ENCODE data around the gene ANO6. TPM values are rescaled to one million over a fixed set of nuclear protein-coding genes. Genes with fewer than 3 reads are reported as not detected.

The ANO6 gene
- total RNA-seq, 3 donors from 2014 or later = 71.8 to 141 (median 76.5) TPM

DNA sequence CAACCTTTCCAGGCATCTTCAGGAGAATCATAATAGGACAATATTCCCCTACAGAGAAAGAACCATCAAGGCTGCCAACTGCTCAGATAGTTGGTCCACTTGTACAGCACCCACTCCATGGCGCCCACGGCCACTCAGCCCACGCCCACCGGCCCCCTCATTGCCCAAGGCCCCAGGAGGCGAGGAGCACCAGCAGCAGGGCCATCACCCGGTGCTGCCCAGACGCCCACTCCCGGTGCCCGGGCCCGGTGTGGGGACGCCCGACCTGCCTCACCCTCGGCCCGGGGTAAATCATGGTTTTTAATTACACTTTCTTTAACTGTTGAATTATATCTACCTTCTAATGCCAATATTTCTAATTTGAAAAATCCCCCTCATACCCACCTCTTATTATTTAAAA is 41.3 kb upstream of the ANO6 start:
- no peaks in the 10 kb centered on the region for H3K27me3 ChIP-seq
- TF ChIP-seq CTCF (IDR thresholded peaks at IDR 0.05) = no peak
- TF ChIP-seq POLR2A (IDR thresholded peaks at IDR 0.05) = no peak
- no peak for TF ChIP-seq POLR2AphosphoS5 (IDR thresholded peaks at IDR 0.05)
- peaks cover 14 to 35% of the 10 kb centered on the region in 2 donors for H3K9me3 ChIP-seq
- no peak for DNase-seq (ENCODE audit: low spot score in 2 of 2)
- H3K4me1 ChIP-seq = no peaks in the 10 kb centered on the region
- intact Hi-C loops (cut with DNase I; ENCODE audit: low total_unique reads) = no loop called here
- no peaks in the 10 kb centered on the region for H3K36me3 ChIP-seq
- H3K4me3 ChIP-seq = no peak overlapping the region
- H3K27ac ChIP-seq = no peak overlapping the region

DNA sequence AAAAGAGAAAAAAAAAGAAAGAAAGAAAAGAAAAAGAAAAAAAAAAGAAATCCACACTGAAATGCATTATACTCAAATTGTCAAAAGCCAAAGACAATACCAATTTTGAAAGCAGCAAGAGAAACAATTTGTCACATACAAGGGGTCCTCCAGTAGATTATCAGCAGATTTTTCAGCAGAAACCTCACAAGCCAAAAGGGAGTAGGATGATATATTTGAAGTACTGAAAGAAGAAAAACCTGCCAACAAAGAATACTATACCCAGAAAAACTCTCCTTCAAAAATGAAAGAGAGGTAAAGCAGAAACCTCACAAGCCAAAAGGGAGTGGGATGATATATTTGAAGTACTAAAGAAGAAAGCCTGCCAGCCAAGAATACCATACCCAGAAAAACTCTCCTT is 37.1 kb upstream of the ANO6 start:
- no peaks in the 10 kb centered on the region for H3K27me3 ChIP-seq
- H3K9me3 ChIP-seq = peaks cover 14 to 39% of the 10 kb centered on the region in 2 donors
- intact Hi-C loops (cut with DNase I; ENCODE audit: low total_unique reads) = no loop called here

DNA sequence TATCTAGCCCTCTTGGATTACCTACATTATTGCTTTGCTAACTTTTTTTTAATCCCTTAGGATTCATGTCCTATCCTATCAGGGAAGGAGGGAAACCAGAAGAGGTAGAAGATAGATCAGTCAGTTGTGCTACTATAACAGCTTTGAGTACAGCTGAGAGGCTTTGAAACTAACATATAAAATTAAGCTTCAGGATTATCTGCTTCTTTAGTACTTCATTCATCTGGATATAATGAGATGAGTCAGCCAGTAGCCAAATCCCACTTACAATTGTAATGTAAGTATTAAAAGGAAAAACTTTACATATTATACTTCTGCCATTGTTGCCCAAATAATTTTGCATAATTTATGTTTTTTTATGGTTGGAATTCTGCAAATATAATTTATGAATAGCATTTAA is 33.4 kb upstream of the ANO6 start:
- DNase-seq (ENCODE audit: low spot score in 2 of 2) = no peak
- intact Hi-C loops (cut with DNase I; ENCODE audit: low total_unique reads) = loop anchor here (10.0 kb wide), 1 partner anchor 202 kb away; no protein-coding TSS in a partner anchor
- Histone ChIP-seq H3K4me3 (no peak overlapping the region), H3K27me3 (no peaks in the 10 kb centered on the region), H3K27ac (no peak overlapping the region), H3K4me1 (no peaks in the 10 kb centered on the region), H3K9me3 (peaks cover 12 to 23% of the 10 kb centered on the region in 2 donors), H3K36me3 (no peaks in the 10 kb centered on the region)
- TF ChIP-seq POLR2AphosphoS5 (IDR thresholded peaks at IDR 0.05) (no peak), CTCF (IDR thresholded peaks at IDR 0.05) (no peak), POLR2A (IDR thresholded peaks at IDR 0.05) (no peak)

More for the DNA sequence above, 37.1 kb upstream of the ANO6 start:
- Histone ChIP-seq H3K4me1 (no peaks in the 10 kb centered on the region), H3K27ac (no peak overlapping the region), H3K36me3 (no peaks in the 10 kb centered on the region), H3K4me3 (no peak overlapping the region)
- TF ChIP-seq POLR2AphosphoS5 (IDR thresholded peaks at IDR 0.05) = no peak
- no peak for TF ChIP-seq POLR2A (IDR thresholded peaks at IDR 0.05)
- no peak for TF ChIP-seq CTCF (IDR thresholded peaks at IDR 0.05)
- no peak for DNase-seq (ENCODE audit: low spot score in 2 of 2)

- Histone ChIP-seq H3K4me3 (no peak overlapping the region), H3K27me3 (no peaks in the 10 kb centered on the region), H3K9me3 (peaks cover 5 to 16% of the 10 kb centered on the region in 2 donors), H3K36me3 (no peaks in the 10 kb centered on the region), H3K4me1 (no peaks in the 10 kb centered on the region), H3K27ac (no peak overlapping the region)
- TF ChIP-seq CTCF (IDR thresholded peaks at IDR 0.05) (peak in 1 of 3 donors; percentile 40), POLR2A (IDR thresholded peaks at IDR 0.05) (no peak)
- DNase-seq (ENCODE audit: low spot score in 2 of 2) = no peak
- intact Hi-C loops (cut with DNase I; ENCODE audit: low total_unique reads) = loop anchor here (10.0 kb wide), 1 partner anchor 202 kb away; no protein-coding TSS in a partner anchor
Observed at GRCh38 chr12:45183246-45183645, 32.6 kb upstream of the ANO6 start.

DNA sequence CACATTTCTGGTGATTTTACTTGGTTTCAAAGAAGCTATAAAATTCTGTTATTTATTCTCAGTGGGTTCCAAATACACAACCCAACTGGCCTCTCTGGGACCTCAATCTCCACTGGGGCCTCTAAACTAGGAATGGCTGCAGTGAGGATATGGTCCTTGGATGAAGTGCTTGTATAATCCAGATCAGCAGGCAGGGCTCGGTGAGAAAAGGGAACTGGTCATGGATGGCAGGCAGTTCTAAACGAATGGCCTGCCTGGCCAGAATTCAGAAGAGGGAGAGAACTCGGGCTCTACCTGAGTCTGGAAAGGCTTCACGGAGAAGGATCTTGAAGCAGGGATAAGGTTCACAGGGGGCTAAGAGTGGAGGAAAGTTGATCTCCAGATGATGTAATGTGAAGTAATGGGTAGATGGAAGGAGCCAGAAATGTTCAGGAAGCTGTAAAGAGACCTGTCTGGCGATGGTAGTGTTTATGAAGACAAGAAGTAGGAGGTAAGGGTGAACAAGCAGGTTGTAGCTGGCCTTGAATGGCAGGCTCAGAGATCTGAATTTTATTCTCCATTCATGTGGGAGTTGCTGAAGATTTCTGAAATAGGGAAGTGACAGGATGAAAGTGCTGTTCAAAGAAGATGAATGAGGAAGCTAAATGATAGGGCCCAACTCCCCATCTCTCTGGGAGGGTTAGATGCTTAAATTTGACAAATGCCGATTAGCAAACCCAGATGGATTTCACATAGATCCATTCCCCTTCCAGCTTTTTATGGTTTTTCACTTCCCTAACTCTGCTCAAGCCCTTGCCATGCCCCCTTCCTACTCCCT is 31.5 kb upstream of the ANO6 start:
- Histone ChIP-seq H3K4me1 (no peaks in the 10 kb centered on the region), H3K36me3 (no peaks in the 10 kb centered on the region)

More for the DNA sequence above, 31.5 kb upstream of the ANO6 start:
- intact Hi-C loops (cut with DNase I; ENCODE audit: low total_unique reads) = loop anchor here (10.0 kb wide), 1 partner anchor 200 kb away; no protein-coding TSS in a partner anchor
- Histone ChIP-seq H3K27ac (no peak overlapping the region), H3K27me3 (no peaks in the 10 kb centered on the region), H3K4me3 (no peak overlapping the region), H3K9me3 (peaks cover 0 to 4% of the 10 kb centered on the region in 2 donors)
- no peak for DNase-seq (ENCODE audit: low spot score in 2 of 2)
- TF ChIP-seq POLR2AphosphoS5 (IDR thresholded peaks at IDR 0.05) = no peak
- TF ChIP-seq CTCF (IDR thresholded peaks at IDR 0.05) = no peak
- TF ChIP-seq POLR2A (IDR thresholded peaks at IDR 0.05) = no peak

All from breast epithelium (tissue), 4 donors.